GM19035 (cell line): Measurements from ENCODE around the gene SKA1.
"Not testable (repeated sequence)": the region's sequence is repeated elsewhere in the genome, so short reads cannot be mapped to it uniquely, and the experiment has no call there.

Experiments
- ATAC-seq: cut with Tn5 transposase; IDR thresholded peaks from one replicate; pipeline ENCODE4 v1.9.1; 2021; ENCODE audit not compliant: unreplicated experiment

SKA1 gene

DNA sequence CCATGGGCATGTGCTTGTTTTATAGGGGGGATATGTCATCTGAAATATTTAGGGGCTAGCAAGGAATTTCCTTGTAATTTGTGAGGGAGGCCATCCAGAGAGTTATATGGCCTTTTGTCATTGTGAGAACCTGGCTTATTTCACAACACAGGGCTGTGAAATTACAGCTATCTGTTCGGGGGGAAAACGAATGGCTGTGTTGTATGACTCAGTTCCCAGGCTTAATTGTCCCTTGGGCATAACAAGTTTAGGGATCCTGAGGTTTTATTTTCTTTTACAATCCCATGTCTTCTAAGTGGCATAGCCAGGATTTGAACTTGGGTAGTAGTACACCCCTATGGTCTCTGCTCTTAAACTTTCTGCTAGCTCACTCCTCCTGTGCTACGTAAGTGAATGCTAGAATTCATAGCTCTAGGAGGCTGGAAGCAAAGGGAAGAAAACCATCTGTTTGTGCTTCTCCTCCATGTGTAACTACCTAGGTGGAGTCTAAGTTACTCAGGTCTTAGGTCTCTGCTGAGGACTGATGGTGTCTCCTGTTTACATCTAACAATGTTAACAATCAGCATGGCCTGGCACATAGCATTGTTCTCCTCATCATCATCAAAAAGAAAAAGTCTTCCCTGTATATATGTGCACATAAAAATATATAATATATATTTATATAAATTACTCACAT is 53.8 kb downstream of the SKA1 start:
- no peak for ATAC-seq

DNA sequence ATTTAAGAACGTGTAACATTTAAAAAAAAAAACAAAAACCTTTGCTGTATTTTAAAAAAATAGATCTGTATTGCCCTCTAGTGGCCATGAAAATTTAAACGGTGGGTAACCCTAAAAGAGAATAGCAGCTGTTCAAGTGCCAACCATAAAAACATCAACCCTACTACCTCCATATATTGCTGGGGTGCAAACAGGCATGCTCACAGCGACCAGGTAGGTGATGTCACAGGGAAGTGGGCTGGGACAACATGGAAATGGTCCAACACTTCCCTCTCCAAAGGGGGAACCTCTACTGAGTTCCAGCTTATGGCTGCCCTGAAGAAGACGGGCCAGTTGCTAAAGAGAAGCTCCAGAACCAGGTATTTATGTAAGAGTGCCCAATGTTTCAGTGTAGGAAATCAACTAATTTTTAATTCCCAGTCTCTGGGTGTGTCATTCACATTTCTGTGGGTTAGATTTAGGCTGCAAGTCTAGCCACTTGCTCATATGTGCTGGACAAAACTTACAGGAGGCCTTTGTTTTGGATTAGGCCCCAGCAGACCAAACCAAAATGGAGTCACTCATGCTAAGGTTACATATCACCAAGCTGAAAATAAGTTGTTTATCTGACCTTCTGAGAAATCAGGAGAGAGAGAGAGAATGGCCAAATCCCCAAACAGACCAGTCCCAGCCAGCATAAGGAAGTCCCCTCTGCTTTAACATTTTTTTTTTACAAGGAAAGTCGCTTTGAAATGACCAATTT is 54.5 kb downstream of the SKA1 start:
- no peak for ATAC-seq

DNA sequence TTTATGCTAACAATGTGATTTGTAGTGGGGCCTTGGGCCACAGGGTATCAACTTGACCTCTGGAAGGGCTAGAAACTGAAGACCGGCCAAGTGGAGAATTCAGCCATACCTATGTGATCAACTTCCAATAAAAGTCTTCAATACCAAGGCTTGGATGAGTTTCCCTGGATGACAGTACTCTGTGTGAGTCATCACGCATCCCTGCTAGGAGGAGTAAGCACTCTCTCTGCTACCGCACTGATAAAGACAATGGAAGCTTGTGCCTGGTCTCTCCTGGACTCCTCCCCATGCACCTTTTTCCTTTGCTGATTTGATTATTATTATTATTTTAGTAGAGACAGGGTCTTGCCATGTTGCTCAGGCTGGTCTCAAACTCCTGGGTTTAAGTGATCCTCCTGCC is 58.1 kb downstream of the SKA1 start:
- ATAC-seq: no peak

DNA sequence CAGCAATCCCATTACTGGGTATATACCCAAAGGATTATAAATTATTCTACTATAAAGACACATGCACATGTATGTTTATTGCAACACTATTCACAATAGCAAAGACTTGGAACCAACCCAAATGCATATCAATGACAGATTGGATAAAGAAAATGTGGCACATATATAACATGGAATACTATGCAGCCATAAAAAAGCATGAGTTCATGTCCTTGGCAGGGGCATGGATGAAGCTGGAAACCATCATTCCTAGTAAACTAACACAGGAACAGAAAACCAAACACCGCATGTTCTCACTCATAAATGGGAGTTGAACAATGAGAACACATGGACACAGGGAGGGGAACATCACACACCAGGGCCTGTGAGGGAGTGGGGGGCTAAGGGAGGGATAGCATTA is 61.9 kb downstream of the SKA1 start:
- not testable (repeated sequence) for ATAC-seq

DNA sequence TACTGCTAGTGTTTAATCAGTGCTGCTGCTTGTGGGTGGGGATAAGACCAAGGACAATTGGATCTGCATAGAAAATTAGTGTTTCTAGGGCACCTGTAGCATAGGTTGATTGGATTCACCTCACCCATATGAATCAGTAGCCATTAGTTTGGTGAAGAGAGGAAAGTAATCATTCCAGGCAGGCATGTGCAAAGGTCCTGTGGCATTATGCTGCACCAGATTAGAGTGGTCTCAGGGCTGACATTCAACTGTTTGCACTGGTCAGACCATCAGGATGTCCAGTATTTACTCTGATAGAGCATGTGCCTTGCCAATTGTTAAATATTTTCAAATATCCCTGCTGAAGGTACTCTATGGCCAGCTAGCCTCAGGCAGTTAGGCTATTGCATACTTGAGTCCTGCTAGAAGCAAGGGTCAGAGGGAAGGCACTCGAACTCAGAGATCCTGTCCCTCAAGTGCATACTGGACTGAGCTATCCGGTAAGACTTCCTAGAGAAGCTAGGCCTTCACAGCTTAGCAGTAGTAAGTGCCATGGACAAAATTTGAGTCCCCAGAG is 64.7 kb downstream of the SKA1 start:
- ATAC-seq: no peak

DNA sequence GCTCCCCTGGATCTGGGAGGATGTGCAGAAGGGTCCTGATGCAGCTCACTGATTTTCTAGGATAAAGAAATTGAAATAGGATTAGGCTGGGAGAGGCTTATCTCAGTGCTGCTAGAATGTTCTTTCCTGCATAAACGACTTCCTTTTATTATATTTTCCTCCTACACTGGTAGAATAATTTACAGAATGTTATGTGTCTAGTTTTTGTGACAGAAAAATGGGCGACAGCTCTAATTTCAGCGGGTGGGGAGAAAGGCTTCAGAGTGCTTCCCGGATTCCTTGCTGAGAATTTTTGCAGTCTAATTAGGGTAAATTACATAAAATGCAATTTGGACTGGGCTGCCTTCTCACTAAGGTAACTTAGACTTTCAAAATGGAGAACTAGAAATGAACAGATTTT is 66.2 kb downstream of the SKA1 start:
- ATAC-seq: no peak

DNA sequence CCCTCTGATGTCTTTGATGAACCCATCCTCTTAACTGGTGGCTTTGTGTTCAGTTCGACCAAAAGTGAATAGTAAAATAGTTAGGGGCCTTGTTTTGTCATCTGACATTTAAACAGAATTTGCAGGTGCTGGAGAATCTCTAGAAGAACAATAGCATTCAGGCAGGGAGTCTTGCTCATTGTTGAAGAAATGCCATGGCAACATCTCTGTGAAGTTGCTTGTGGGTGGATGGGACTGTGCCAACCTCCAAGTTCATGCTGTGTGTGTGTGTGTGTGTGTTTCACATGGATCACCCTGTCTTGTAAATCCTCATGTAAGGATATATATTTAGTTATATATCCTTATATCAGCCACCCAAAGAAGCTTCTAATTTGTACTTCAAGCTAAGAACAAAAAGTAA is 66.7 kb downstream of the SKA1 start:
- ATAC-seq: no peak
